GM18508 (cell line): ENCODE data around the gene LRRC32.

ENCODE experiments used
- ATAC-seq: cut with Tn5 transposase; IDR thresholded peaks from one replicate; pipeline ENCODE4 v1.9.1; 2021; ENCODE audit warnings: moderate number of reproducible peaks; ENCODE audit not compliant: insufficient read depth, unreplicated experiment

LRRC32 gene

GRCh38 chr11:76682684-76683083, 12.1 kb upstream of the LRRC32 start:
- no peak for ATAC-seq

- no peak for ATAC-seq
Observed at GRCh38 chr11:76682106-76682505, 11.6 kb upstream of the LRRC32 start.

- ATAC-seq, result no peak
Observed at GRCh38 chr11:76680518-76681425, 10.2 kb upstream of the LRRC32 start.

GRCh38 chr11:76678321-76678720, 7.8 kb upstream of the LRRC32 start:
- no peak for ATAC-seq

GRCh38 chr11:76677458-76677765, 6.9 kb upstream of the LRRC32 start:
- no peak for ATAC-seq

GRCh38 chr11:76676636-76677457, 6.3 kb upstream of the LRRC32 start:
- no peak for ATAC-seq

GRCh38 chr11:76674517-76675400, 4.2 kb upstream of the LRRC32 start:
- no peak for ATAC-seq

GRCh38 chr11:76673176-76674142, 2.9 kb upstream of the LRRC32 start:
- no peak for ATAC-seq

- ATAC-seq, result peak; percentile 43
Observed at GRCh38 chr11:76672431-76673175, 2.1 kb upstream of the LRRC32 start.

GRCh38 chr11:76671626-76672309, 1.2 kb upstream of the LRRC32 start:
- ATAC-seq, result no peak

GRCh38 chr11:76671237-76671592, 668 bp upstream of the LRRC32 start:
- no peak for ATAC-seq

- no peak for ATAC-seq
Observed at GRCh38 chr11:76669901-76670484, 554 bp downstream of the LRRC32 start.

GRCh38 chr11:76668362-76669155, 2.0 kb downstream of the LRRC32 start:
- ATAC-seq, result no peak

GRCh38 chr11:76667856-76668255, 2.7 kb downstream of the LRRC32 start:
- no peak for ATAC-seq

- ATAC-seq, result no peak
Observed at GRCh38 chr11:76667271-76667818, 3.2 kb downstream of the LRRC32 start.

GRCh38 chr11:76666830-76667229, 3.7 kb downstream of the LRRC32 start:
- ATAC-seq, result no peak

- ATAC-seq, result no peak
Observed at GRCh38 chr11:76666408-76666807, 4.1 kb downstream of the LRRC32 start.
